GM12878 (cell line): Measurements from ENCODE around the gene GSTM4. TPM values are rescaled to one million over a fixed set of nuclear protein-coding genes. Genes with fewer than 3 reads are reported as not detected.

ENCODE experiments used
- ATF7 ChIP-seq: fragments of 450-650 bp; IDR thresholded peaks from 2 replicates; pipeline ENCODE4 v1.6.1; 2016; ENCODE audit warnings: low read depth, mild to moderate bottlenecking
- BACH1 ChIP-seq: fragments of 450-650 bp; IDR thresholded peaks from 2 replicates; pipeline ENCODE4 v1.6.1; 2017; ENCODE audit warnings: mild to moderate bottlenecking, borderline replicate concordance
- CBFB ChIP-seq: IDR thresholded peaks from 2 replicates; pipeline ENCODE4 v1.6.1; 2016; ENCODE audit warnings: antibody characterized with exemption, low read depth
- CBX3 ChIP-seq: fragments of 200-600 bp; sonication (generic); IDR thresholded peaks from 2 replicates; pipeline ENCODE4 v1.6.1; 2016; ENCODE audit warnings: low read depth, borderline replicate concordance
- CEBPZ ChIP-seq: fragments of 150-350 bp; IDR thresholded peaks from 2 replicates; pipeline ENCODE4 v1.6.1; 2016; ENCODE audit warnings: low read depth, low read length
- CREB1 ChIP-seq: IDR thresholded peaks from 2 replicates; pipeline ENCODE4 v1.6.1; 2012; ENCODE audit warnings: low read depth, mild to moderate bottlenecking, inconsistent platforms
- CTCF ChIP-seq, 3 experiments: IDR thresholded peaks in 2 of 3; conservative IDR thresholded peaks in 1 of 3; 2 replicates each; pipeline ENCODE4 v1.5.1; 2011; ENCODE audit warnings: low read depth in 3 of 3, low read length in 3 of 3, mild to moderate bottlenecking in 3 of 3, control low read depth in 2 of 3, moderate library complexity in 2 of 3, inconsistent platforms in 1 of 3, mixed read lengths in 1 of 3; ENCODE audit not compliant: control insufficient read depth in 2 of 3, insufficient read depth in 1 of 3; ENCODE audit errors: extremely low read depth in 1 of 3
- E2F8 ChIP-seq: fragments of 450-650 bp; IDR thresholded peaks from 2 replicates; pipeline ENCODE4 v1.6.1; 2018; ENCODE audit warnings: mild to moderate bottlenecking, low read depth, moderate library complexity; ENCODE audit not compliant: partially characterized antibody
- ETV6 ChIP-seq, 2 experiments: fragments of 450-650 bp in 1 of 2; IDR thresholded peaks in 1 of 2; conservative IDR thresholded peaks in 1 of 2; 2 replicates each; pipeline ENCODE4 v1.6.1; 2014; ENCODE audit warnings: antibody characterized with exemption in 1 of 2, borderline replicate concordance in 1 of 2, low read depth in 1 of 2, mild to moderate bottlenecking in 1 of 2, moderate library complexity in 1 of 2
- EZH2 ChIP-seq: IDR thresholded peaks from 2 replicates; pipeline ENCODE4 v1.6.1; 2012; ENCODE audit warnings: low read depth, mild to moderate bottlenecking, control low read depth, inconsistent platforms, low read length, borderline replicate concordance; ENCODE audit not compliant: control insufficient read depth
- GABPA ChIP-seq: IDR thresholded peaks from 2 replicates; pipeline ENCODE4 v1.6.1; 2014; ENCODE audit warnings: antibody characterized with exemption, low read depth, mild to moderate bottlenecking, inconsistent platforms
- MEF2B ChIP-seq: fragments of 450-650 bp; IDR thresholded peaks from 2 replicates; pipeline ENCODE4 v1.6.1; 2018; ENCODE audit warnings: mild to moderate bottlenecking, moderate library complexity; ENCODE audit not compliant: partially characterized antibody, poor library complexity, severe bottlenecking
- NR2C2 ChIP-seq: IDR thresholded peaks from 2 replicates; pipeline ENCODE4 v1.6.1; 2011; ENCODE audit warnings: borderline replicate concordance, low read depth; ENCODE audit not compliant: control insufficient read depth, insufficient read length
- NRF1 ChIP-seq: conservative IDR thresholded peaks from 2 replicates; pipeline ENCODE4 v1.6.1; 2011; ENCODE audit warnings: mild to moderate bottlenecking, low read depth, low read length, improper control_type of control experiment
- PML ChIP-seq: IDR thresholded peaks from 2 replicates; pipeline ENCODE4 v1.6.1; 2012; ENCODE audit warnings: low read length, inconsistent platforms
- POU2F2 ChIP-seq: IDR thresholded peaks from 3 replicates; pipeline ENCODE4 v1.6.1; 2011; ENCODE audit warnings: low read depth, mild to moderate bottlenecking, low read length, borderline replicate concordance
- RBBP5 ChIP-seq: fragments of 200-600 bp; sonication (generic); conservative IDR thresholded peaks from 2 replicates; pipeline ENCODE4 v1.6.1; 2016
- TARDBP ChIP-seq: IDR thresholded peaks from 2 replicates; pipeline ENCODE4 v1.6.1; 2016; ENCODE audit warnings: borderline replicate concordance
- ZBTB11 ChIP-seq: fragments of 450-650 bp; formaldehyde crosslinking; IDR thresholded peaks from 2 replicates; pipeline ENCODE4 v1.5.0; 2022; ENCODE audit warnings: mild to moderate bottlenecking, missing genetic modification characterization
- ZNF622 ChIP-seq: fragments of 450-650 bp; IDR thresholded peaks from 2 replicates; pipeline ENCODE4 v1.6.1; 2017; ENCODE audit warnings: mild to moderate bottlenecking, inconsistent platforms
- polyA plus RNA-seq, 11 experiments: library from polyadenylated mRNA; depleted of rRNA in 4 of 11; unstranded in 6 of 11; stranded (reverse) in 5 of 11; fragments of >200 nt; fragmentation: Nextera tagmentation in 4 of 11; fragmentation: Illumina TruSeq in 1 of 11; extraction: Ambion mirVana in 4 of 11; extraction: Trizol in 1 of 11; gene quantifications; 1 replicate in 1 of 11; 2 replicates in 10 of 11; pipeline versions ENCODE4 v1.2.1 to v1.2.3, GENCODE V29; 2011 to 2016; ENCODE audit warnings: inconsistent platforms in 2 of 11, missing spikeins in 2 of 11, low read depth in 1 of 11
- total RNA-seq, 4 experiments: library from RNA; depleted of rRNA in 3 of 4; stranded (reverse); fragments of >200 nt in 3 of 4; fragmentation: Illumina TruSeq in 1 of 4; extraction: Trizol in 1 of 4; gene quantifications; 2 replicates each; pipeline versions ENCODE4 v1.2.1 to v1.2.3, GENCODE V29; 2013 to 2021

GSTM4 gene
- total and polyA plus RNA-seq, 10 of the 15 experiments (the other 5 are each of a cell fraction or from before 2014, with no cell fraction given): 14.3 to 37.2 (median 23.0) TPM

GRCh38 chr1:109615879-109616278 is 40.0 kb upstream of the GSTM4 start (continued):
- TF ChIP-seq ZBTB11 (CRISPR knock-in tag) (no peak), BACH1 (no peak), CBFB (no peak), GABPA (peak; percentile 31; the same call in 1 of the 2 replicates), PML (no peak), ATF7 (no peak), CBX3 (no peak), CTCF (IDR thresholded peaks at IDR 0.05 in 2 of 3, conservative IDR thresholded peaks at IDR 0.05 in 1 of 3; ENCODE audit: control insufficient read depth in 2 of 3, extremely low read depth in 1 of 3, insufficient read depth in 1 of 3, low read depth in 3 of 3, low read length in 3 of 3) (no peak), CEBPZ (no peak), NR2C2 (no peak), E2F8 (no peak), RBBP5 (no peak), CREB1 (peak; percentile 92), MEF2B (no peak), ETV6 (conservative IDR thresholded peaks at IDR 0.05 in 1 of 2, IDR thresholded peaks at IDR 0.05 in 1 of 2; ENCODE audit: borderline replicate concordance in 1 of 2, low read depth in 1 of 2) (no peak), ZNF622 (no peak), POU2F2 (0 out of 3 replicates have a peak, but pooled peaks have one; percentile 21), EZH2 (no peak), TARDBP (no peak), NRF1 (no peak)
